GM13977 (cell line): Measurements from ENCODE around the gene GRAMD2B.

Source experiments
- DNase-seq: peaks from one replicate; pipeline ENCODE4 v3.0.0; 2012; ENCODE audit warnings: low spot score
- CTCF ChIP-seq: IDR thresholded peaks from 2 replicates; pipeline ENCODE4 v1.5.1; 2012; ENCODE audit warnings: mild to moderate bottlenecking, control low read depth; ENCODE audit not compliant: insufficient read depth; ENCODE audit errors: extremely low read depth, missing control alignments
- in situ Hi-C: fragments of 300-500 bp; cut with MboI; formaldehyde crosslinking; loops from one replicate; pipeline ENCODE4 v1.12.0; 2022; ENCODE audit warnings: low sequenced_read_pairs, low pct_unique_long_range_greater_than_20kb, mixed read lengths, inconsistent platforms; ENCODE audit not compliant: unreplicated experiment

The GRAMD2B gene

GRCh38 chr5:126410623-126411022, 12.6 kb upstream of the GRAMD2B start:
- in situ Hi-C loops, result no loop called here
- no peak for TF ChIP-seq CTCF
- DNase-seq, result no peak

- TF ChIP-seq CTCF, result no peak
- no peak for DNase-seq
- in situ Hi-C loops, result no loop called here
These were observed 9.4 kb upstream of the GRAMD2B start for GRCh38 chr5:126413856-126414255.

- no peak for DNase-seq
- in situ Hi-C loops, result no loop called here
- no peak for TF ChIP-seq CTCF
These were observed 8.2 kb upstream of the GRAMD2B start for GRCh38 chr5:126414874-126415502.

- TF ChIP-seq CTCF, result no peak
- no peak for DNase-seq
- in situ Hi-C loops, result no loop called here
These were observed 7.4 kb upstream of the GRAMD2B start for GRCh38 chr5:126415789-126416188.

- DNase-seq, result no peak
- no peak for TF ChIP-seq CTCF
- in situ Hi-C loops, result no loop called here
These were observed 6.8 kb upstream of the GRAMD2B start for GRCh38 chr5:126416266-126416925.

GRCh38 chr5:126417178-126417577, 6.0 kb upstream of the GRAMD2B start:
- no peak for TF ChIP-seq CTCF
- DNase-seq, result no peak
- in situ Hi-C loops, result no loop called here

GRCh38 chr5:126419102-126419501, 4.1 kb upstream of the GRAMD2B start:
- DNase-seq, result no peak
- in situ Hi-C loops, result no loop called here
- TF ChIP-seq CTCF, result no peak
